GM18519 (cell line): ENCODE data around the gene GCNA.
"Not testable (repeated sequence)": the region's sequence is repeated elsewhere in the genome, so short reads cannot be mapped to it uniquely, and the experiment has no call there.

Source experiments
- ATAC-seq: cut with Tn5 transposase; IDR thresholded peaks from one replicate; pipeline ENCODE4 v1.9.1; 2021; ENCODE audit warnings: mild to moderate bottlenecking, moderate library complexity; ENCODE audit not compliant: unreplicated experiment, low FRiP score

The GCNA gene

GRCh38 chrX:71558920-71559319, 19.3 kb upstream of the GCNA start:
- ATAC-seq = no peak

DNA sequence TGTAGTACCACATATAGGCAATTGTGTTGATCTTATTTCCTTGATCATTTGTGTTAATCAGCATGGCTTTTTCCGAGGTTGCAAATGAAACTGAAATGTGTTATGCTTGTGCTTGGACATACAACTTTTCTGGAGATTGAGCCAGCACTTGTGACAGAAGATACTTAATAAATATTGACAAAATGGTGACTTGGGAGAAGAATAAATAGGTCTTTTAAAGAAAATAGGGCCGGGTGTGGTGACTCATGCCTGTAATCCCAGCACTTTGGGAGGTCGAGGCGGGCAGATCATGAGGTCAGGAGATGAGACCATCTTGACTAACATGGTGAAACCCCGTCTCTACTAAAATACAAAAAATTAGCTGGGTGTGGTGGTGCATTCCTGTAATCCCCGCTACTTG, 18.5 kb upstream of the GCNA start:
- not testable (repeated sequence) for ATAC-seq

- ATAC-seq = no peak
Observed at GRCh38 chrX:71563921-71564320, 14.3 kb upstream of the GCNA start.

DNA sequence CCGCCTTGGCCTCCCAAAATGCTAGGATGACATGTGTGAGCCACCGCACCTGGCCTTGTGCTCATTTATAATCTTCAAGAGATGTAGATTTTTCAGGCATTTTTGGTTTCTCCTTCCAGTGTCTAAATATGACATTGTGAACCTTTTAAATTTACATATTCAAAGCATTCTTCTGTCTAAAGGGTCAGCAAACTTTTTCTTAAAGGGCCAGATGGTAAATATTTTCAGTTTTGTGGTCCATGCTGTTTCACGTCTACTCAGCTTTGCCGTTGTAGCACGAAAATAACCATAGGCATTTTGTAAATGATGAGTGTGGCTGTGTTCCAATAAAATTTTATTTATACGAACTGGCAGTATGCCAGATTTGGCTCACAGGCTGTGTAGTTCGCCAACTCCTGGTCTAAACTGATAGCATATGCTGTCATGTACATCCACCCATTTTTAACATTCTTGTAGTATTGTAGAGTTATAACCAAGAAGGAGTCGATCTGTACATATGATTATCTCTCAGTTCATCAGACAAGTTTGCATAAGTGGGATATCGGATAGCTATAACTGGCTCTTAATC, 12.7 kb upstream of the GCNA start:
- ATAC-seq = no peak

GRCh38 chrX:71571390-71571789, 6.8 kb upstream of the GCNA start:
- ATAC-seq = not testable (repeated sequence)

GRCh38 chrX:71573590-71573989, 4.6 kb upstream of the GCNA start:
- no peak for ATAC-seq

- no peak for ATAC-seq
Observed at GRCh38 chrX:71577682-71578081, 555 bp upstream of the GCNA start.

DNA sequence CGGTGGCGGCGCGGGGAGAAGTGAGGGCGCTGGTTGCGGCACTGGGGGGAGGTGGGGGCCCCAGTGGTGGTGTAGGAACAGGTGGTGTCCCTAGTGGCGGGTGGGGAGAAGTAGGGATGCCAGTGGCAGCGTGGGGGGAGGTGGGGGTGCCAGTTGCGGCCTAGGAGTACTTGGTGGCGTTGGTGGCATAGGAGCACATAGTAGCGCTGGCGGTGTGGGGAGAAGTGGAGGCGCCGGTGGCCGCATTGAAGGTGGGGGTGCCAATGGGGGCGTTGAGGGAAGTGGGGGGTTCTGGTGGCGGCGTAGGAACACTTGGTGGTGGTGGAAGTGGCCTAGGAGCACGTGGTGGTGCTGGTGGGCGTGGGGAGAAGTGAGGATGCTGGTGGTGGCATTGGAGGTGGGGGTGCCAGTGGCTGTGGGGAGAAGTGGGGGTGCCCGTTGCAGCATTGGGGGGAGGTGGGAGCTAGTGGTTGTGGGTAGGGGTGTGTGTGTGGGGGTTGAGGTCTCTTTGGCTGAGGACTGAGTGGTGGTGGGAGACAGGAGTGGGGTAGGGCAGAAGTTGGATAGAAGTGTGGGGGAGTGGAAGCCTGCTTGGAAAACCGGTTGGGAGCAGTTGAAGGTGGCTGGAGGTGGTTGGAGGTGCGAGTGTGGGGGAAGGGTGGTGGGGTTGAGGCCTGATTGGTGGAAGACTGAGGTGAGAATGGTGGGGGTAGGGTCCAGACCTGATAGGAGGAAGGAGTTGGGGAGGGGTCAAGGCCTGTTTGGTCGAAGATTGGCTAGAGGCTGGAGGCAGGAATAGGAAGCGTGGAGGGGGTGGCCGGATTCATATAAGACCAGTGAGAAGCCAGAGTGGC, 1.1 kb downstream of the GCNA start:
- ATAC-seq = no peak

- ATAC-seq = no peak
Observed at GRCh38 chrX:71579990-71580380, 1.7 kb downstream of the GCNA start.

DNA sequence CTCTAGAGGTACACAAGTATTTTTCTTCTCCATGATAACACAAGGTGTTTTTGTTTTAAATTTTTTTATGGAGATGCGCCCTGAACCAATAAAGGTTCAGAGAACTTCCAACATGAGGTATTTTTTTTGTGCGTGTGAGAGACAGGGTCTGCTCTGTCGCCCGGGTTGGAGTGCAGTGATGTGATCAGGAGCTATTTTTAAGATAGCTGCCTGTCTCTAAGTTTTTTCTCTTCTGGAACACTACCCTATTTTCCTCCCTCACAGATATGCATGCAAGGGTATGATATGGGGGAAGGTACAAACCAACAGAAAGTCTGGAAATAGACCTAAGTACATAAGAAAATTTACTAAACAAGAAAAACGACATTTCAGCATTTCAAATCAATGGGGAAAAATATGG, 3.0 kb downstream of the GCNA start:
- ATAC-seq = no peak

DNA sequence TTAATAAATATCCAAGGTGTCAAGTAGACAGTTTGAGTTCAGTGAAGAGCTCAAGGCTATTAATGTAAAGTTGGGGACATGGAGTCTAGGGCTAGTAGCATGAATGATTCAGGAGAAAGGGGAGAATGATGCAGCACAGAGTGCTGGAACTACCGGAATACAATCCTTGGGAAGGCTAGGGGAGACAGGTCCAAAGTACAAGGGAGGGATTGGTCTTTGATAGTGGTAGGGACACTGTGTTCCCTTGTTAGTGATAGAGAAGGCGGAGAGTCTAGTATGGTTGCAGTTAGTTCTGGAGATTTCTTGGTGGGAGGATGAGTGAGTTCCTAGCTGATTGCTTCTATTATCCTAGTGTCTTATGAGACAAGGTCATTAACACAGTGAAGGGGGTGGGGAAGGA, 8.7 kb downstream of the GCNA start:
- no peak for ATAC-seq

DNA sequence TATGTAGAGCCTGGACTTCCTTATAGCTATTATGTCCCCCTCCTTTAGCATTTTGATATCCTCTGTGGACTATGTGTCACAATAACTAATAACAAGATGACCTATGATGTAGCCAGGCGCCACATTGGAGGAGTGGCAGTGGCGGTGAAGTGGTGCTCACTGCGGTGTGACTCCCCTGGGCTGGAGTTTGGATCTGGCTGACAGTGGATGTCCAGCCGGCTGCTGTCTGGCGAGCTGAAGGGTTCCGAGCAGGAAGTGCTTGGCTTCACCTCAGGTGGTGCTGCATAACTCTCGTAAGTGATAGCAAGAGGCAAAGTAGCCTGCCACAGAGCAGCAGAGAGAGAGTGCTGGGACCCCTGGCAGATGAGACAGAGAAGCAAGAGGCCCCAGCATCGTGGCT, 15.0 kb downstream of the GCNA start:
- ATAC-seq = not testable (repeated sequence)

GRCh38 chrX:71599965-71600364, 21.7 kb downstream of the GCNA start:
- no peak for ATAC-seq

- no peak for ATAC-seq
Observed at GRCh38 chrX:71603618-71604017, 25.4 kb downstream of the GCNA start.

DNA sequence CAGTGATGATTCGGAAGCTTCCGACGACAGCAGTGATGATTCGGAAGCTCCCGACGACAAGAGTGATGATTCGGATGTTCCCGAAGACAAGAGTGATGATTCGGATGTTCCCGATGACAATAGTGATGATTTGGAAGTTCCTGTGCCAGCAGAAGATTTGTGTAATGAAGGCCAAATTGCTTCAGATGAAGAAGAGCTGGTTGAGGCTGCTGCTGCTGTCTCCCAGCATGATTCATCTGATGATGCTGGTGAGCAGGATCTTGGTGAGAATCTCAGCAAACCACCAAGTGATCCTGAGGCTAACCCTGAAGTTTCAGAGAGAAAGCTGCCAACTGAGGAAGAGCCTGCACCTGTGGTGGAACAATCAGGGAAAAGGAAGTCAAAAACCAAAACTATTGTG, 25.9 kb downstream of the GCNA start:
- ATAC-seq = no peak

DNA sequence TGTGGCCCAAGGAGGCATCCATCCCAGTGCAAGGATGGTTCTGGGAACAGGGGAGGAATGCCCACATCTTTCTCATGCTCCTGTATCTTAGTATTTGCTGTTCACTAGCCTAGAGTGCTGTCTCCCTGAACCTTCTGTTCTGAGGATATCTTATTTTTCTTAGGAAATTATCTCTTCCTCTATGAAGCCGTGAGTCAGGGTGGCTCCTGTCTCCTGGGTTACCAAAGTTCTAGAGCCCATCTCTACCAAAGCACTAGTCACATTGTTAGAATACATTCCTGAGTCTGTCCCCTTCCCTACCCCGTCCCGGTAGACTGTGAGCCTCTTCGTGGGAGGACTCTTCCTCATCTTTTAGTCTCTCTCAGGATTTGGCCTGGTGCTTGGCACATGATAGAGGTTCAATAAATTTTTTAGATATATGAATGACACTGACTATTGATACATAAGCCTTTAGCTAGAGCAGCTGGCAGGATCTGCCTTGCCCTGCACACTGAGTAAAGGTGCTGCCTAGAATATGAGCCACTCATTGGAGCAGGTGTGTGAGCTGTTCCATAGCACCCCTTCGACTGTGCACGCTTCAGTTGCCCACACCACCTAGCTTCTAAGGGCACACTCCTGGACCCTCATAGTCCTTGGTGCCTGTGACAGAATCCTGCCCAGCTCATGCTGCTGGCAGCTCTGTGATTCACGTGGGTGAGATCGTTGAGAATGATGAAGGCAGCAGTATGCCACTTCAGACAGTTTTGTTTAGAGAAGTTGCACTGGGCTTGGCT, 26.7 kb downstream of the GCNA start:
- no peak for ATAC-seq

DNA sequence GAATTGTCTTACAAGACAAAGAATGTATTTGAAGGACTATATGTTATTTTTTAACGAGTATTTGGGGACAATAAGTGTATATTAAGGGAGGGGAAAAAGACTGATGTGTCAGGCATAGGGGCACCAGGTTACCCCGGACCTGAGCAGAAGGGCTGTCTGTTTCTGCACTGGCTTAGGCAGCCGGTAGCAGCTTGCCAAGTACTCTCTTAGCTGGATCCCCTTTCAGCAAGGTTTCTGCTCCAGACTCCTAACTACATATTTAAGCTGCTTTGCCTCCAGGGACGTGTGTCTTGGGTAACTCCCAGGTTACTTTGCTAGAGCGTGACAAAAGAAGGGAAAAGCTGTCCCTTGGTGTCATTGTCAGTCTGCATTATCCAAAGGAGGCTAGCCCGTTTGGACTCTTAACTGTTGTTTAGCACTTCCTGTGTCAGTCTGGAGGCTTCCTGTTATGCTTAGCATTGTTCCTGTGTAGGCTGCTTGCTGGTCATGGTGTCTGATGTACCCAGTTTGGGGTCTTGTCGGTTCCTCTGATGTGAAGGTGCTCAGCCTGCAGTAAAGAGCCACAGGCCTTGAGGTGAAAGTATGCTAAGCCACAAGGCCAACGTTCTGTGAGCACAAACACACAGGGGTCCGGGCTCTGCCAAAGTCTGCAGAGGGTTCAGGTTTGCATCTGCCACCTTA, 28.4 kb downstream of the GCNA start:
- ATAC-seq = no peak

DNA sequence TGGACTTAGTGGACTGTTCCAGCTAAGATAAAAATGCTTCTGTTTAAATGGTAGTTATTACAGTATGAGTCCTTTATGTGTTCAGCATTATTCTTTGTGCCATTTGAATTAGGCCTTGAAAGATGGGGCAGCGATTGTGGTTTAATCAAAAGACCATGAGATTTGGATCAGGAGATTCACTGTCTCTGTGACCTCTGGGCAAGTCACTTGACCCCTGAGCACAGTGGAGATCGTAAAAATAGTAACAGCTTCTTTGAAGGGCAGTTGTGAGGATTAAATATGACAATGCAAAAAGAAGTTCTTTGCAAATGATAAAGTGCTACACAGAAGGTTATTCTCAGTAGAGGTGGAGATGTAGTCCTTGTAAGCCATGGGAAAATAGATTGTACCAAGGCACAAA, 29.3 kb downstream of the GCNA start:
- ATAC-seq = no peak

- no peak for ATAC-seq
Observed at GRCh38 chrX:71609095-71609750, 31.0 kb downstream of the GCNA start.

GRCh38 chrX:71611736-71612135, 33.5 kb downstream of the GCNA start:
- ATAC-seq = not testable (repeated sequence)
